Dermis microvascular lymphatic vessel endothelial cell (primary cell): ENCODE results near the gene DSCAML1. TPM values are rescaled to one million over a fixed set of nuclear protein-coding genes. Genes with fewer than 3 reads are reported as not detected.

ENCODE experiments used
- DNase-seq, 2 donors: peaks; one replicate each; pipeline versions ENCODE4 v3.0.0 to v3.0.0-alpha.2; 2010; ENCODE audit warnings: low read depth in 2 of 2
- total RNA-seq: library from RNA; depleted of rRNA; stranded (reverse); fragments of >200 nt; gene quantifications from 2 replicates; pipeline ENCODE4 v1.2.1, GENCODE V29; 2014

The DSCAML1 gene
- total RNA-seq, 1 donor from 2014 or later: not detected

DNA sequence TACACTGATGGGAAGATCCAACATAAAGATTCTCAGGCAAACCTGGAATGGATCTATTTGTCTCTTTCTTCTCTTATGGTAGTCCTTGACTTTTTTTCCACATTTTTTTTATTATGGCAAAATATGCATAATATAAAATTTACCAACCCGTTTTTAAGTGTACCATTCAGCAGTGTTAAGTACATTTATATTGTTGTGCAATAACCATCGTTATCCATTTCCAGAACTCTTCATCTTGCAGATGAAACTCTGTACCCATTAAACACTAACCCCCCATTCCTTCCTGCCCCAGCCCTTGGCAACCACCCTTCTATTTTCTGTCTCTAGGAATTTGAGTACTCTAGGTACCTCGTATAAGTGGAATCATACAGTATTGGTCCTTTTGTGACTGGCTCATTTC is 99.7 kb downstream of the DSCAML1 start:
- no peak for DNase-seq

DNA sequence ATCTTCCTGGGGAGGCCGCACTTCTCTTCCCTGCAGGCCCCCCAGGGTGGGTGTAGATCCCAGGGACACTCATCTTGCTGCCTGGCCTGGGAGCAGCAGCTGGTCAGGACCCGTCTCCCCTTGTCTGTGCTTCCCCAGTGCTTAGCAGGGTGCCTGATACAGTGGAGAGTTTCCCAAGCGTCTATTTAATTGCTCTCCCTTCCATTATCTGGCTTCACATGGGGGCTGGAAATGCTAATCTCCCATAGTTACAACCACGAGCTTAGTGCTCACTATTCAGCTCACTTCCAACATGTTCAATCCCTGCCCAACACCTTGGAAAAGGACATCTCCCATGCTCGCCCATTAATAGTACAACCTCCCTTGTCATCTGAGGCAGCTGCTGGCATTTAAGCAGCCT is 100.5 kb downstream of the DSCAML1 start:
- no peak for DNase-seq

DNA sequence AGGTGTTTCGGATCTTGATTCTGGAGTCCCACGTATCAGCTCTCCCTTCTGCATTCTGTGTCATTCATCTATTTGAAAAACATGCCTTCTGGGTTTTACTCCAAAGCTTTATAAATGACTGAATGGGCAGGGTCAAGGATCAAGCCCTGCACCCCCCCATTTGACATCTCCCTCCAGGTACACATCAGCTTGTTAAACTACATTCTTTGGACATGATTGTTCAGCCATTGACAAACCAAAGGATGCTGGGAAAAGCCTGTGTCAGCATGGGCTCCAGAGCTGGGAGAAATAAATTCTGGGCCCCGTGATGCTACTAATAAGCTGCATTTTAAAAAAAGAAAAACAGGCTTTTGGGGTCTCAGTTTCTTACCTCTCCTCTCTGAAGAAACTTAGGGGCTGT is 103.7 kb downstream of the DSCAML1 start:
- no peak for DNase-seq

DNA sequence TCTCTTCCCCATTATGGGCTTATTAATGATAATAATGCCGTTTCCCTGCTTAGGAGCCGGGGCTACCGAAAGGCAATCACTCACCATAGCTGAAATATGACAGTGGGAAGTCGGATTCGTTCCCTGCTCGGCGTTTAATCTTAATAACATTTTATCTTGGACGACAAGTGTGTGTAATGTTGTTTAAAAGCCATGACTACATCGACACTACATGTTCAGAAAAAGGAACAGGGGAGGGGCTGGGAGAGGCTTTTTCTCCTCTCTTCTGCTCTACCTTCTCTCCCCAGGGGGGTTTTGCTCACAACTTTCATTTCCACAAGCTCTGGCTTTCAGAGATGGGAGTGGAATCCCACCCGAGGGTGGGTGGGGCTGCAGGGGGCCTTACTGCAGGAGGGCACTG is 105.5 kb downstream of the DSCAML1 start:
- no peak for DNase-seq

DNA sequence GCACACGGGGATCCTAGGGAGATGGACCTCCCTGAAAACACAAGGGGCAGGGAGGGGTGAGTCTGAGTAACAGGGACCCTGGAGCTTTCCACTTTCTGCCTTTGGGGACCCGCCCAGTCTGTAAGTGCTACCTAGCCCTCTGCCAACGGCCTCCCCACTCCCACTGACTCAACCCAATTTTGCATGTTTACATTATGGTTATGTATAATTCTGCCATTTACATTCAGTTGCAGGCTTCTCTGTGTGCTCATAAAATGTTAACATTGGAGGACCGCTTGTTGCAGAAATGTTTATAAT is 105.8 kb downstream of the DSCAML1 start:
- no peak for DNase-seq

DNA sequence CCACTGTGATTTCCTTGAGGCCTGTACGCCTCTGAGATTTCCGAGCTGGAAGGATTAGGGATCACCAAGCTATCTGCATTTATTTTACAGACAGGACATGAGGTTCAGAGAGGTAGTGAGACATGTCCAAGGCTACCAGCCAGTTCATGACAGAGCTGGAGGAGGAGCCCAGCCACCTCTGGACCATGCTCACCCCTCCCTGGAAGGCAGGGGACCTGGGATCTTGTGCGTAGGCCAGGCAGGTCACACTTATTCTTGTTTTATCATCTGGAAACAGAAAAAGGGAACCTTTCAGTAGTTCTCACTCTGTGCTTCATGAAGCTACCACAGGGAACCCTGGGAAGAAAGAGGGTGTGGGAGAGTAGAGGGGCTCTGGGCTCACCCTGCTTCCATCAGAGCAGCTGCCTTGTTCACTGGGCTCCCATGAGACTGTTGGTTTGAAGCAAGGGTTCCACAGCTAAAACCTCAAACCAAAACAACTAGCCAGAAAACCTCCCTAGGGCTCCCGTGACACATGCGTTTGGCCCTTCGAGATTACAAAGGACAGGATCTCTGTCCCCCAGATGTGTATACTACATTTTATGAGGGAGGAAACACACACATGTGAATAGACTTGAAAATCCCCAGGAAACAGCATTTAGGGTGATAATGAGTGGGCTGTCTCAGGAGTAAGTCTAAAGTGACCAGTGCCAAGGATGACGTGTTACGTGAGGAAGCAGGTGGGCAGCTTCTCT is 106.4 kb downstream of the DSCAML1 start:
- DNase-seq: no peak

DNA sequence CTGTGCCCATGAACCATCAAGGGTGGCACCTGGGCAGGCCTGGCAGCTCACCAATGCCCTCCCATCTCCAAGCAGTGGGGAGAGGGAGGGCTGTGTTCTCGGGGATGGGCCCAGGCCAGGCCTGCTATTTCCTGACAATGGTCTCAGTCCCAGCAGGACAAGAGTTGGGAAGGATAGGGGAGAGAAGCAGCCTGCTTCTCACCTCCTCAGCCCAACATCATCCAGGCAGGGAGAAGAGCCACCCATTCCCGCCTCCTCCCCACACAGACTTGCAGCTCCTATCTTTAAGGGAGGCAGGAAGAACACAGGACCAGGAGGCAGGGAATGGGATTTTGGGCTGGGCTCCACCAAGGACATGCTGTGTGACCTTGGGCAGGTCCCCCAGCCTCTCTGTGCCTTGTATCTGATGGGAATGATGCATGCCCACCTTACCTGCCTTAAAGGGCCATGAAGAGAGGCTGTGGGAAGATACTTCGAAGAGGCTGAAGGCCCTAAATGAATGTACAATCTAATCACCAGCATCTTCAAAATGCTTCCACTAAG is 108.7 kb downstream of the DSCAML1 start:
- no peak for DNase-seq

DNA sequence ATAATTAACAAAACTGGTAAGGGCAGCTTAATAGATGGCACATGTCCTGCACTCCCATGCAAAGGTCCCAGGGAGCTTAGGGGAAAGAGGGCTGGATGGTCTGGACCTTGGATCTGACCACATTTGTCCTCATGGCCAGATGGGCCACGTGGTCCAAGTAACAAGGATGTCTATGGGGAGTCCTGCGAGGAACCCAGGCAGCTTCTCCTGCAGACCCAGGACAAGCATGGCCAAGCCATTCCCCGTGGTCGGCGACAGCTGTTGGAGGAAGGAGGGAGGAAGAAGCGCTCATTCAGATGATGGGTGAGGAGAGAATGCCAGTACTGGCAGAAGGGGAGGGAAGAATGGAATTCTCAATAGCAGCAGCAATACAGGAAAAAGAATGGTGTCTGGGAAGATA is 109.2 kb downstream of the DSCAML1 start:
- DNase-seq: no peak

DNA sequence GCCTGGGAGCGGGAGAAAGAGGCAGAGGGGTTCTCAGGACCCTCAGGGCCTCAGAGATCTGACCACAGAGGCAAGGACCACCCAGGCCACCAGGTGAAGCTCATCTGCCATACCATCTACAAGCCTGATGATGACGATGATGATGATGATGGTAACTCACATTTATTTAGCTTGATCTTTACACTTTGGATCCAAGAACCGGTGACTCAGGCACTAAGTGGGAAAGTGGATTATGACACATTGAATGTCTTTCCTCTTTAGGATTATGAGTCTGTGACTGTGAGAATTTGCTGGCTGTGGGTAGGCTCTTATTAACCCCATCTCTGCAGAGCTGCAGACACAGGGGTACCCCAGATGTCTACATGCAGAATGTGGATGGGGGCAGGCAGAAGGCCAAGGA is 110.3 kb downstream of the DSCAML1 start:
- no peak for DNase-seq

DNA sequence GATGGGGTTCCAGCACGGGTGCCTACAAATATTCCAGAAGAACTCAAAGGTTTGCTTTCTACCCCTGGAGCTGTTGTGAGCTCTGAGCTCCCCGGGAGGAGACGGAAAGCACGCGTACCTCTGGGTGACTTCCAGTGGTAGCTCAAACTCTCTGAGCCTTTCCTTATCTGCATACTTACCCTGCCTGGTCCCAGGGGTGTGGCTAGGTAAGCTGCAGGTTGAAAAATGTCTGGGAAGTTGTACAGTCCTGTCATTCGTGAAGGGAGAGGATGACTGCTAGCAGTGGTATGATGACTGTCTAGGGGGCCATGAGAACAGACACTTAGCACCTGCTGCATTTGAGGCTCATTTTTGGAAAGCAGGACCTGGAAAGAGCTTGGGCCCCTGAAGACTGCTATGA is 111.5 kb downstream of the DSCAML1 start:
- no peak for DNase-seq

DNA sequence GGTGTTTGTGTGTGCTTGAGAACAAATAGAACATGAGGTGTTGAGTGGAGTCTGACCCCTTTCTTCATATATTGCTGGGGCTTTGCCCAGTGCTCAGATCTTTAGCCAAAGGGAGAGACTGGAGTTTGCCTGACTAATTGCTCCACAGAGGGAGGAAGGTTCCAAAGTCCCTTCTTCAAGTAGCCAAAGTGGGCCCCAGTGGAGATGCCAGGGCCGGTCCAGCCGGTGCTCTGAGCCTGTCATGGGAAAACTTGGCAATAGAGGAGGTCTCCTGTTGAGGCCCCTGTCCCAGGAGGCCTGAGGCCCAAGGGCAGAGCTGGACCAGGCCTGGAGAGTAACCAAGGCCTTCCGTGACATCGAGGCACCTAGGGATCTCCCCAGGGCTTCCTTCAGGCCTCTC is 112.3 kb downstream of the DSCAML1 start:
- no peak for DNase-seq

DNA sequence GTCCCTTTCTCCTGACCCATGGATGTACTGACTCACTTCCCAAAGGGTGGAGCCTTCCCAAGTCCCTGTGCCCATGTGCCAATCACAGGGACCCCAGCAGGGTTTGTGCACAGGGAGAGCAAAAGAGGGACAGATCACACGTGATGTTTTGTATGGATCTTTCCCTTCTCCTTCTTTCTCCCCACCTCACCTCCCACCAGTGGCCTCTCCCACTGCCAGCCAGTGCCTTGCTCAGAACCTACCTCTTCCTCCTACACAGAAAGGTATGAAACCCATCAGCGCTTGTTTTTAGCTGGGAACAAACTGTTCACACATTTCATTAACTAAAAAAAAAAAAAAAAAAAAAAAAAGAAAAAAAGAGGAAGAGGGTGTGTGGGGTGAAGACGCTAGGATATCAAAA is 112.9 kb downstream of the DSCAML1 start:
- no peak for DNase-seq

DNA sequence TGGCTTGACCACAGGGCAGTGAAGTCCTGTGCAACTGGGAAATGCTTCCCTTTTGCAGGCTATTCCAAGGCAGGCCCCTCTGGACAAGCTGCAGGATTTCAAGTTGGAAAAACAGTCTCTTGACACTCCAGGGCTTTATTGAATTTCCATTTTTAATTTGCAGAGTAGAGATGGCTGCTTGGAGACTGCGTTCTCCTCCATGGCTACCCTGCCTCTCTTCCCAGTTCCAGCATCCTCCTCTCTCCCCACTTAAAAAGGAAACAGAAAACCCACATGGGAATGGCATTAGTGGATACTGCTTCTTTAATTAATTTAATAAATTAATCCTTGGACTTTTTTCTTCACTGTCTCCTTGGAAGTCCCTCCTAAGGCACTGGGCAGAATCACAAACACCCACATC is 115.6 kb downstream of the DSCAML1 start:
- no peak for DNase-seq

DNA sequence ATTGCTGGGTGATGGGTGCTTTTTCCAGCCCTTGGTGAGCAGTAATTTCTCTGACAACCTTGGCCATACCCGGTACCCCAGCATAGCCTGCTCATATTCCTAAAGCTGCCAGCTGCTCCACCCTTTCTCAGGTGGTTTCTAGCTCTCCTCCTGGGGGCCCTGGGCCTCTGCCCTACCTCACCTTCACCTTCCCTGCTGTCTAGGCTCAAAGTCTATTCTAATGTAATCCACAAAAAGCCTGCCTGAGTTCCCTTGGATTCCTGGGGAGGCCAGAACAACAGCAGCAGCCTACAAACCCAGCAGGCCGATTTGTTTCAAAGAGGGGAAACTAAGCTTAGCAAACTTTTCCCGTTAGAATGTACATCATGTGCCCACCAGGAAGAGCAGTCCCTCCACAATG is 117.6 kb downstream of the DSCAML1 start:
- no peak for DNase-seq

DNA sequence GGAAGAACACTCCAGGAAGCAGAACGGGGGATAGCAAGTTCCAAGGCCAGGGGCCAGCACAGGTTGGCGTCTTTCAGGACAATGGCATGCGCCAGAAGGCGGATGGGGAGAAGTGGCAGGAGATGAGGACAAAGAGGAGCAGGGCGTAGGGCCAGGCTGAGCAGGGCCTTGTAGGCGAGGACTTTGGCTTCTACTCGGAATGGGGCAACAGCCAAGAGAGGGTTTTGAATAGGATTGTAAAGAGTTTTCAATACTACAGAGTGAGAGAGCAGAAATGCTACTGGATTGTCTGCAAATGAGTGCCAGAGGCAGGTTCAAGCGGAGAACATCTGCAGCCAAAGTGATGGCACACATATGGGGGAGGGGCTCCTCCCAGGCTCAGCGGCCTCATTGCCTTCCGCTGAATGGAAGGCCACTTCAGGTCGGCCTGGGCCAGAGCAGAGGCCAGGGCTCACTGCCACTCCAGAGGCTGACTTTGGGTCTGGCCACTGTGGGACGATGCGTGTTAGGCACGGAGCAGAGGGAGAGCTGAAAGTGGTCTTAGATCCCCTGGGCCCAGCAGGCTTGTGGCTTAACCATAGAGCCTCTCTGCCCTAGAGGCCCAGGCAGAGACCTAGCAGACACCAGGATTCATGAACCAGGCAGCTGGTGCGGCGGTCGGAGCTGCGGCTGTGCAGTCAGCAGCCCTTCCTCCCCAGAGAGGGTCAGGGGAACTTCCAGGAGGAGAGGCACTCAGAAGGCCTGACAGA is 118.2 kb downstream of the DSCAML1 start:
- no peak for DNase-seq

DNA sequence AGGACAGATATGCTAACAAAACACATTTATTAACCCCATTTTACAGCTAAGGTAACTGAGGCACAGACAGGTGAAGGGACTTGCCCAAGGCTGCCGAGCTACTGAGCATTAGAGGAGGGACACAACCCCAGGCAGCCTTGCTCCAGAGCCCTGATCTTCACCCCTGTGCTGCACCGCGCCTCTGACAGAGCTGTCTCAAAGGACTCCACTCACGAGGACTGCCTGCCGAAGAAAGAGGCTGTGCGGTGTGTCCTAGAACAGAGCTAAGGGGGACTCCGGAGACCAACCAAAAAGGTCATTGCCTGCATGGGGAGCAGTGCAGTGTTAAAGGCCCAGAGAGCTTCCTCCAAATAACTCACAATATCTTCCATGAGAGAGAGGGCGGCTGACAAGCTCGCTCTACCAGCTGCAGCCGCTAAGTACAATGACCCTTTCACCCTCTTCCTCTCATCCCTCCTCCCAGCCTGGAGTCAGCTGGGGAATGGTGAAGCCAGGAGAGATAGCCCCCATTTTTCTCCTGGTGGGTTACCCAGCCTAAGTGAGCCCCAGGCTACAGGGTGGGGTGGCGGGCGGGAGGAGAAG is 119.2 kb downstream of the DSCAML1 start:
- DNase-seq: no peak

DNA sequence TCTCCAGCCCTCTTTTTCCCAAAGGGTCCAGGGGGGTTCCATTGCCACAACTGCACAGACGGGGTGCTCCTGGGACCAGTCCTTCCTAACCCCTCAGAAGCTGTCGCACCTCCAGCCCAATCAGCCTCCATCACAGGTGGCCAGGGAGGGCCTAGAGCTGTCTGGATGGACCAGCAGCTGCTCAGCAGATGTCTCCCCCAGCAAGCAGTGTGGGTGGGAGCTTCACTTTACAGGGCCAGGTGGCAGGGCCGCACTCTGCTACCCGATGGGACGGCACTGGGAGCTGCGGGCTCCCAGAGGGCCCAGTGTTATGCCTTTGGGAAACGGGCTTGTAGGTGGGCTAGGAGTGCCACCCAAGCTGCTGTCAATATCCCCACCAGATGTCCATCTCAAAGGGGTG is 120.5 kb downstream of the DSCAML1 start:
- no peak for DNase-seq

DNA sequence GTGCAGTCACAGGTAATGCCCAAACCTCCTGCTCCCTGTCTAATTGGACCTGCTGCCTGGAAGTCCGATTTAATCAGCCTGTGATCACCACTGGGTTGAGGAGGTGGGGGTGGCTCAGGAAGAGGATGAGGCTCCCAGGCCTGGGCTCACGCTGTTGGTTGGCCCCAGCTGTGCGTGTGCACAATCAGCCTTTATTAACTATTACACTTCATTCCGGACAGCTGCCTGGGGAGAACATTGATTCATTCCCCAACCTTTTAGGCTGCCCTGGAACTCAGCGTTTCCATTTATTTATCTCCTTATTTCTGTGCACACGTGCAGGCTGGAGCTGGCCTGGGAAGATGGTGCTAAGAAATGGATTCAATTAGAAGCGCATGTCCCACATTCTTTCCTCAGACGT is 123.4 kb downstream of the DSCAML1 start:
- DNase-seq: no peak

DNA sequence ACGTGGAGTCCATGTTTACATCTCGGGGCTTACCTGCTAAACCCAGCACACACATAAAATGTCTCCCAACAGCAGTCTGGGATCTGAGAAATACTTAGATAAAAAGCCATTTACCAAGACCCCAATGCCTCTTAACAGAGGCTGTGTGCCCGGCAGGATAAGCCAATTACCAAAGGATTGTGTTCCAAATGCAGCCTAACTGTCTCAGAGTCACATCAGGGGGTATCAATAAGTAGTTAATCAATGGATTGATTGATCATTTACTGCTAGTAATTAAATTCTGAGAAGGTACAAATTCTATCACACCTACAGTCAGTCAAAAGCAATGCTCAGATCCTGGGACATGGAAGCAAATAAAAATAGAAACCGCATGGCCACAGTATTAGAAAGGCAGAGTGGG is 125.6 kb downstream of the DSCAML1 start:
- DNase-seq: no peak

DNA sequence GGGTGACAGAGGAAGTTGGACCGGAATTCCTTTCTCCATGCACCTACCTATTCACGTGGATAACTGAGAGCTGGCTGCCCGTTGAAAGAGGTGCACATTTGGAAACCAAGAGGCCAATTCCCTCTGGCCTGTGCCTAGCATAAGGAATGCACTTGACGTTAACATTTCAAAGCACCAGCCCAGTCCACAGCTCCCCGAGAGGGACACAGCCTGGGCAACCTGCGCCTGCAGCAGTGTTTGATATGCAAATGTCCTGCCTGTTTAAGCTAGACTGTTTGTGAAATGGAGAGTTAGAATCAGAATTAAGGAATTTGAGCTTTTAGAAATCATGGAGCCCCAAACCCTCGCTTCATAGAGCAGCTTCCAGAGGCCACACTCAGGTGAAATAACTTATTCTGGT is 126.1 kb downstream of the DSCAML1 start:
- no peak for DNase-seq

DNA sequence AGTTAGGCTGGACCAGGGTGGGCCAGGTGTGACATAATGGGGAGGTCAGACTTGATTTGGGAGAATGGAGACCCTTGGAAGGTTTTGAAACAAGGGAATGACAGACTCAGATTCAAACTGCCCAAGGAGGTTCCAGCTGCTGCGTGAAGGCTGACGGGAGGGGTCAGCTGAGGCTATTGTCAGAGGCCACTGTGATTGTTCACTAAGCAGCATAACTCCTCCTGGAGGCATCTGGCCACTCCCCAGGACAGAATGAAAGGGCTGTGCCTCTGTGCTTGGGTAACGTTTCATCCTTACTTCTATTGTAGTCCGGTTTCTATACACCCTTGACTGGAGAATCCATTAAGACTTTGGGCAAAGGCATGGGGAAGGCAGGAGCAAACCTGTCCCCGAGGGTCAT is 126.6 kb downstream of the DSCAML1 start:
- no peak for DNase-seq

DNA sequence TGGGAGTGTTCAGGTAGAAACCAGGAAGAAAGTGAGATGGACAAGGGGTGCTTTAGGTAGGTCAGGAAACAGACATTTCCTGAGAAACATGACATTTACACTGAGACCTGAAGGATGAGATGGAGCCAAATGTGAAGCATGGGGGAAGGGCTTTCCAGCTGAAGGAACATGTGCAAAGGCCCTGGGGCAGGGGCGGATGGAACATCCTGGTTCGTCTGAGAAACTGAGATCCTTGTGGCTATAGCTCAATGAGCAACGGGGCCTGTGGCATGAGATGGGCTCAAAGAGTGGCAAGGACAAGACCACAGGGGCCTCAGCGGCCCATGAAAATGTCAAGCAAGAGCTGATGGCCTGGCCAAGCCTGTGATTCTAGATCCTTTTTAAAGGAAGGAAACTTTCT is 127.4 kb downstream of the DSCAML1 start:
- no peak for DNase-seq

DNA sequence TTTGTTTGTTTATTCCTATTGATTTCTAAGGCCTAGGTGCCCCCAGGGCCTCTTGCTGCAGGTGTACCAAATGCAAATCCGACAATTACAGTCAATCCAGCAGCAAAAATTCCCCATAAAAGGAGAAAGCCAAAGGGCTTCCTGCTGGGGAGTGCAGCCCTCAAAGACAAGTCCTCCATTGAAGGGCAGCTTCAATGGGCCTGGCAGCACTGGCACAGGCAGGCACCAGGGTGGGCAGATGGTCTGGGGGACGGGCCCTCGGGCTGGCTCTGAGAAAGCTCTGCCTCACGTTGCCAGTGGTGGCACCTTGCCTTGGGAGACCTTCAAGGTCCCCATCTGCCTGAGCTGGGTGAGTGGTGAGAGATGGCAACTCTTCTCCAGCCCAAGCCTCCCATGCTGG is 128.0 kb downstream of the DSCAML1 start:
- DNase-seq: no peak
